22Rv1 (cell line): ENCODE measurements around the gene IDE.
"Not testable (repeated sequence)": the region's sequence is repeated elsewhere in the genome, so short reads cannot be mapped to it uniquely, and the experiment has no call there.

Experiments
- H3K27ac ChIP-seq: fragments of 450-650 bp; 2 replicates; pipeline ENCODE4 v1.5.1; 2017
- ZFX ChIP-seq: fragments of 450-650 bp; IDR thresholded peaks from 2 replicates; pipeline ENCODE4 v1.6.1; 2017; ENCODE audit warnings: antibody characterized with exemption, borderline replicate concordance
- TF ChIP-seq, protein P1 (sequence below): fragments of 450-650 bp; IDR thresholded peaks from 2 replicates; pipeline ENCODE4 v1.5.1; 2017; ENCODE audit warnings: mild to moderate bottlenecking

Gene IDE

DNA sequence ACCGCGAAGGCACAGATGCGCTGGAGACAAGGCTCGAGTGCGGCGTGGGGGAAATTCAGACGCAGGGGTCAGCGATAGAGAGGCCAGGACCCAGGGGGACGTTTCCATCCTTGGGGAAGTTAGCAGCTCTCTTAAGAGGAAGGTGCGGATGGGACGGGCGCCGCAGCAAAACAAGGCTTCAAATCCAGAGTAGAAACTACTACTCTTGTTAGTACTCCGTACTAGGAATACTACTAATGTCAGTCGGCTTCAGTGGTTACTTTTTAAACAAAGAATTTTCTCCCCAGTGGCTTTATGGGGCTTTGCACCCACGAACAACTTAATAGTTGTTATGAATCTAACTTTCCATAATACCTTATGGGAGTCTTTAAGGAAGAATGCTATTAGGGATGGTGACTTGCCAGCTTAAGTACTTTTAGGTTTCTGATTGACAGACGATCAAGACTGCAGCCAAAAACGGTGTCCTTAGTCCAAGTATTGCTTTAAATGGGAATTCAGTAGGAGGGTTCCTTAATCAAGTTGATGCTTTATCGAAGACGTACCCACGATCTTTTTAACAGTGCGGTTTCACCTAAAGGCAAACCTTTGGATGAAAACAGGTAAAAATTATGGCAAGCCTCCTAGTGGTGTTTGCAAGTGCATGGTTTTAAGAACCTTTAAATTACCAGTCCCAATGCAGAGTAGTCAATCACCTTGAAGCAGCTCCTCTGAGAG, 812 bp upstream of the IDE start:
- H3K27ac ChIP-seq: peak overlapping the region; percentile 93
- TF ChIP-seq, protein P1, sequence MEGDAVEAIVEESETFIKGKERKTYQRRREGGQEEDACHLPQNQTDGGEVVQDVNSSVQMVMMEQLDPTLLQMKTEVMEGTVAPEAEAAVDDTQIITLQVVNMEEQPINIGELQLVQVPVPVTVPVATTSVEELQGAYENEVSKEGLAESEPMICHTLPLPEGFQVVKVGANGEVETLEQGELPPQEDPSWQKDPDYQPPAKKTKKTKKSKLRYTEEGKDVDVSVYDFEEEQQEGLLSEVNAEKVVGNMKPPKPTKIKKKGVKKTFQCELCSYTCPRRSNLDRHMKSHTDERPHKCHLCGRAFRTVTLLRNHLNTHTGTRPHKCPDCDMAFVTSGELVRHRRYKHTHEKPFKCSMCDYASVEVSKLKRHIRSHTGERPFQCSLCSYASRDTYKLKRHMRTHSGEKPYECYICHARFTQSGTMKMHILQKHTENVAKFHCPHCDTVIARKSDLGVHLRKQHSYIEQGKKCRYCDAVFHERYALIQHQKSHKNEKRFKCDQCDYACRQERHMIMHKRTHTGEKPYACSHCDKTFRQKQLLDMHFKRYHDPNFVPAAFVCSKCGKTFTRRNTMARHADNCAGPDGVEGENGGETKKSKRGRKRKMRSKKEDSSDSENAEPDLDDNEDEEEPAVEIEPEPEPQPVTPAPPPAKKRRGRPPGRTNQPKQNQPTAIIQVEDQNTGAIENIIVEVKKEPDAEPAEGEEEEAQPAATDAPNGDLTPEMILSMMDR: peak; percentile 76
- TF ChIP-seq ZFX: no peak

- H3K27ac ChIP-seq: peak overlapping the region; percentile 93
Observed at GRCh38 chr10:92573091-92573797, 649 bp downstream of the IDE start.

GRCh38 chr10:92572362-92573090, 1.4 kb downstream of the IDE start:
- TF ChIP-seq, protein P1: no peak
- no peak for TF ChIP-seq ZFX
- peak overlapping the region; percentile 93 for H3K27ac ChIP-seq

More at GRCh38 chr10:92573091-92573797, 649 bp downstream of the IDE start:
- TF ChIP-seq, protein P1: no peak
- TF ChIP-seq ZFX: no peak

DNA sequence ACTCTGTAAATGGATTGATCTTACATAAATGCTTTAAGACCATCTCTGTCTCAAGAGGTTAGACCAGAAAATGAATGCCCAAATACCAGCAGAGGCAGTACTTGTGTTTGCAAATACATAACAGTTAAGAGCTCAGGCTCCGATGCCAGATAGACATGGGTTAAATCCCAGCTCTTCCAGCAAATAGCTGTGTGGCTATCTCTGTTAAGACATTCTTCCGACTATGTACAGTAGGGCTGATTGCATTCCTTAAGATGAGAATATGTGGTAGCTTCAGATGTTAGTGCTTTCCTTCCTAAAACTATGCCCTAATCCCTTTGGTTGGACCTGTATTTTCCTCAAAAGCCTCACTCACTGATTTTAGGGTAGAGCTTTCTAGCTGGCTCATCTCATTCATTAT, 2.2 kb downstream of the IDE start:
- H3K27ac ChIP-seq: no peak overlapping the region
- TF ChIP-seq ZFX: no peak
- TF ChIP-seq, protein P1: no peak

- not testable (repeated sequence) for H3K27ac ChIP-seq
Observed at GRCh38 chr10:92569663-92570062, 4.2 kb downstream of the IDE start.

DNA sequence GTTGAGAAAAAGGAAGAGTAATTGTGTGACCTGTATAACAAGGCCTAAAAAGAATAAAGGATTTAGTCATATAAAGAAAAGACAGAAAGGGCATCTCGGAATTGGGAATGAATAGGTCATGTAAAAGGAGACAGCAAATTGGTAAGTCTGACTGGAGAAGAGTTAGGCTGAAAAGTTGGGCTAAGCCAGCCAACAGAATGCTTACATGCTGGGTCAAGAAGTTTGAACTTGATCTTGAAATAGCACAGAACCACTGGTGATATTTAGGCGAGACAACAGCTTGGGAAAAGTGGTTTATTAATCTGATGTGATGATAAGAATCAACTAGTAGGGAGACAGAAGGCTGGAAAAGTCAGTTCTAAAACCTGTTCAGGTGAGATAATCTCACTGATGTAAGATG, 4.8 kb downstream of the IDE start:
- no peak overlapping the region for H3K27ac ChIP-seq
- TF ChIP-seq, protein P1: no peak
- TF ChIP-seq ZFX: no peak

GRCh38 chr10:92567952-92568600, 5.8 kb downstream of the IDE start:
- no peak overlapping the region for H3K27ac ChIP-seq

More at GRCh38 chr10:92567952-92568600, 5.8 kb downstream of the IDE start:
- TF ChIP-seq, protein P1: no peak
- TF ChIP-seq ZFX: no peak
